HCT116 (cell line): Measurements from ENCODE around the gene SPIRE1. TPM values are rescaled to one million over a fixed set of nuclear protein-coding genes. Genes with fewer than 3 reads are reported as not detected.

ENCODE experiments used
- ATAC-seq: fragments of 200-7000 bp; cut with Tn5 transposase; 2 replicates; pipeline ENCODE4 v1.9.1; 2020; ENCODE audit warnings: mild to moderate bottlenecking, moderate library complexity
- BruUV-seq: library from RNA; stranded (reverse); fragments of 400-500 nt; replicated peaks from 2 replicates; lab custom pipeline; 2021; lab: Mats Ljungman, UMichigan
- CTCF ChIA-PET: fragments of 300-600 bp; sonication (Branson Sonifier 250); formaldehyde crosslinking; loops from one replicate; lab custom pipeline; 2021; ENCODE audit warnings: antibody characterized with exemption; lab: Charles Lee
- POLR2A ChIA-PET: fragments of 300-600, 350-600 bp; sonication (Branson Sonifier 250); formaldehyde crosslinking; loops from one replicate; lab custom pipeline; 2021; ENCODE audit warnings: antibody characterized with exemption; lab: Charles Lee
- RAD21 ChIA-PET, 2 experiments: fragments of 300-600 bp; sonication (Branson Sonifier 250); formaldehyde crosslinking; loops; one replicate each; lab custom pipeline; 2023; ENCODE audit warnings: low total read pairs in 2 of 2; ENCODE audit not compliant: uncharacterized antibody in 2 of 2, unreplicated experiment in 2 of 2, low non-redundant PET in 1 of 2; lab: Charles Lee
- DNase-seq: peaks from one replicate; pipeline ENCODE4 v3.0.0-alpha.2; 2010; ENCODE audit warnings: low read depth, low spot score
- H2AFZ ChIP-seq: fragments of 200-600 bp; shearing (Covaris generic), sonication (generic); 2 replicates; pipeline ENCODE4 v1.6.1; 2017; ENCODE audit warnings: low read depth, mixed run types, mixed read lengths, antibody characterized with exemption, low read length; ENCODE audit not compliant: poor library complexity, severe bottlenecking
- H3K27ac ChIP-seq: 2 replicates; pipeline ENCODE4 v1.5.1; 2012; ENCODE audit warnings: low read depth, low read length
- H3K27me3 ChIP-seq: fragments of 200-600 bp; sonication (generic); 2 replicates; pipeline ENCODE4 v1.6.1; 2016; ENCODE audit warnings: mixed run types, low read length, mixed read lengths; ENCODE audit not compliant: insufficient read depth
- H3K36me3 ChIP-seq, 2 experiments: fragments of 200-500 bp in 1 of 2; fragments of 200-600 bp in 1 of 2; sonication (Bioruptor generic) in 1 of 2; sonication (generic) in 1 of 2; 2 replicates each; pipeline versions ENCODE4 v1.5.1 to v1.6.1; 2014 to 2016; ENCODE audit warnings: low read length in 2 of 2, inconsistent platforms in 1 of 2, mixed read lengths in 1 of 2, mixed run types in 1 of 2; ENCODE audit not compliant: insufficient read depth in 2 of 2, control insufficient read depth in 1 of 2
- H3K4me1 ChIP-seq, 2 experiments: fragments of 200-600 bp in 1 of 2; sonication (generic) in 1 of 2; 2 replicates each; pipeline versions ENCODE4 v1.5.1 to v1.6.1; 2012 to 2017; ENCODE audit warnings: low read length in 2 of 2, inconsistent platforms in 1 of 2, mild to moderate bottlenecking in 1 of 2, mixed read lengths in 1 of 2, mixed run types in 1 of 2, moderate library complexity in 1 of 2; ENCODE audit not compliant: insufficient read depth in 2 of 2, control insufficient read depth in 1 of 2
- H3K4me2 ChIP-seq: fragments of 200-600 bp; sonication (generic); 2 replicates; pipeline ENCODE4 v1.6.1; 2017; ENCODE audit warnings: mixed run types, low read length, mixed read lengths
- H3K4me3 ChIP-seq, 2 experiments: fragments of 200-600 bp in 1 of 2; sonication (generic) in 1 of 2; replicated peaks in 1 of 2; 2 replicates each; pipeline ENCODE4 v1.5.1; 2011 to 2016; ENCODE audit warnings: low read length in 2 of 2, control low read depth in 1 of 2, low read depth in 1 of 2, mild to moderate bottlenecking in 1 of 2, mixed read lengths in 1 of 2, mixed run types in 1 of 2
- H3K79me2 ChIP-seq: fragments of 200-600 bp; sonication (generic); 2 replicates; pipeline ENCODE4 v1.6.1; 2017; ENCODE audit warnings: mild to moderate bottlenecking, mixed run types, low read length, moderate library complexity, mixed read lengths; ENCODE audit not compliant: insufficient read depth
- H3K9ac ChIP-seq: fragments of 200-600 bp; sonication (generic); 2 replicates; pipeline ENCODE4 v1.6.1; 2016; ENCODE audit warnings: low read length, mixed read lengths
- H3K9me2 ChIP-seq: fragments of 200-600 bp; sonication (generic), shearing (Covaris generic); 2 replicates; pipeline ENCODE4 v1.6.1; 2017; ENCODE audit warnings: mixed run types, mild to moderate bottlenecking, moderate library complexity; ENCODE audit not compliant: insufficient read depth
- H3K9me3 ChIP-seq, 2 experiments: fragments of 200-500 bp in 1 of 2; fragments of 200-600 bp in 1 of 2; sonication (Bioruptor generic) in 1 of 2; sonication (generic) in 1 of 2; 2 replicates each; pipeline ENCODE4 v1.6.1; 2014 to 2017; ENCODE audit warnings: low read length in 2 of 2, mixed read lengths in 2 of 2, inconsistent platforms in 1 of 2, low read depth in 1 of 2, mild to moderate bottlenecking in 1 of 2, mixed run types in 1 of 2, moderate library complexity in 1 of 2; ENCODE audit not compliant: control insufficient read depth in 1 of 2, insufficient read depth in 1 of 2
- H4K20me1 ChIP-seq: fragments of 200-600 bp; sonication (generic), shearing (Covaris generic); 2 replicates; pipeline ENCODE4 v1.6.1; 2017; ENCODE audit warnings: mixed run types, mild to moderate bottlenecking, moderate library complexity; ENCODE audit not compliant: insufficient read depth
- ATF3 ChIP-seq: IDR thresholded peaks from 2 replicates; pipeline ENCODE4 v1.6.1; 2012
- CEBPB ChIP-seq: IDR thresholded peaks from 2 replicates; pipeline ENCODE4 v1.6.1; 2012; ENCODE audit warnings: low read depth
- CTCF ChIP-seq, 3 experiments: fragments of 200-600 bp in 1 of 3; sonication (generic) in 1 of 3; IDR thresholded peaks in 2 of 3; conservative IDR thresholded peaks in 1 of 3; 2 replicates each; pipeline ENCODE4 v1.5.1; 2012 to 2017; ENCODE audit warnings: low read depth in 2 of 3, low read length in 2 of 3, antibody characterized with exemption in 1 of 3, borderline replicate concordance in 1 of 3, control low read depth in 1 of 3, mild to moderate bottlenecking in 1 of 3, mixed read lengths in 1 of 3, mixed run types in 1 of 3, moderate library complexity in 1 of 3; ENCODE audit not compliant: insufficient read depth in 1 of 3
- EGR1 ChIP-seq: IDR thresholded peaks from 2 replicates; pipeline ENCODE4 v1.6.1; 2012; ENCODE audit warnings: low read depth
- ELF1 ChIP-seq: IDR thresholded peaks from 2 replicates; pipeline ENCODE4 v1.6.1; 2012; ENCODE audit warnings: low read depth, borderline replicate concordance
- EZH2 ChIP-seq: fragments of 200-600 bp; sonication (generic); IDR thresholded peaks from 2 replicates; pipeline ENCODE4 v1.6.1; 2017; ENCODE audit warnings: antibody characterized with exemption, mixed run types
- EZH2phosphoT487 ChIP-seq: fragments of 200-600 bp; IDR thresholded peaks from 2 replicates; pipeline ENCODE4 v1.6.1; 2018; ENCODE audit warnings: antibody characterized with exemption, borderline replicate concordance
- FOSL1 ChIP-seq: IDR thresholded peaks from 2 replicates; pipeline ENCODE4 v1.6.1; 2012; ENCODE audit warnings: low read depth
- JUND ChIP-seq: IDR thresholded peaks from 2 replicates; pipeline ENCODE4 v1.6.1; 2012
- MAX ChIP-seq: IDR thresholded peaks from 2 replicates; pipeline ENCODE4 v1.6.1; 2012
- POLR2A ChIP-seq: IDR thresholded peaks from 2 replicates; pipeline ENCODE4 v1.7.0; 2011; ENCODE audit warnings: borderline replicate concordance; ENCODE audit not compliant: insufficient read depth, insufficient read length; ENCODE audit errors: extremely low read depth
- POLR2AphosphoS5 ChIP-seq: IDR thresholded peaks from 2 replicates; pipeline ENCODE4 v1.6.1; 2011; ENCODE audit warnings: mild to moderate bottlenecking, low read depth, low read length, moderate library complexity
- RAD21 ChIP-seq: IDR thresholded peaks from 2 replicates; pipeline ENCODE4 v1.6.1; 2012; ENCODE audit warnings: low read depth, mild to moderate bottlenecking
- SIN3A ChIP-seq: IDR thresholded peaks from 2 replicates; pipeline ENCODE4 v1.6.1; 2012; ENCODE audit warnings: low read depth
- SRF ChIP-seq: IDR thresholded peaks from 2 replicates; pipeline ENCODE4 v1.6.1; 2012; ENCODE audit warnings: low read depth
- TCF7L2 ChIP-seq: IDR thresholded peaks from 2 replicates; pipeline ENCODE4 v1.7.0; 2011; ENCODE audit warnings: borderline replicate concordance, inconsistent platforms; ENCODE audit not compliant: insufficient read depth, insufficient read length; ENCODE audit errors: extremely low read depth
- YY1 ChIP-seq: IDR thresholded peaks from 2 replicates; pipeline ENCODE4 v1.6.1; 2011; ENCODE audit warnings: low read length, low read depth, moderate library complexity, mild to moderate bottlenecking; ENCODE audit not compliant: insufficient replicate concordance; ENCODE audit errors: extremely low read depth
- ZBTB33 ChIP-seq: IDR thresholded peaks from 2 replicates; pipeline ENCODE4 v1.6.1; 2011; ENCODE audit warnings: mild to moderate bottlenecking, low read length, moderate library complexity; ENCODE audit not compliant: insufficient replicate concordance; ENCODE audit errors: extremely low read depth
- ZFX ChIP-seq: fragments of 450-650 bp; IDR thresholded peaks from 2 replicates; pipeline ENCODE4 v1.6.1; 2017
- intact Hi-C: fragments of 100-400 bp; cut with micrococcal nuclease; formaldehyde crosslinking; loops from 2 replicates; pipeline ENCODE4 v1.10.0; 2022
- total RNA-seq: library from RNA; stranded (reverse); gene quantifications from one replicate; pipeline ENCODE4 v1.2.1, GENCODE V29; 2021; ENCODE audit not compliant: unreplicated experiment

SPIRE1 gene
- total RNA-seq, 1 experiment from 2014 or later: 26.6 TPM

- ChIA-PET POLR2A (interaction anchor here (0.9 kb wide), 1 partner anchor 253 kb away, joined by 3 read pairs; no protein-coding TSS in a partner anchor), CTCF (no interaction called here), RAD21 (no interaction called here)
- H3K9me2 ChIP-seq: no peaks in the 10 kb centered on the region
- DNase-seq (no peak), ATAC-seq (no peak)
- H3K36me3 ChIP-seq: no peaks in the 10 kb centered on the region
- H3K4me2 ChIP-seq: no peak overlapping the region
- H3K27me3 ChIP-seq: peaks cover 17% of the 10 kb centered on the region; the same call in 1 of the 2 replicates
- BruUV-seq: no TSS peak
- TF ChIP-seq FOSL1 (no peak), EZH2phosphoT487 (no peak), MAX (no peak), ELF1 (no peak), ZFX (no peak), TCF7L2 (no peak), EZH2 (no peak), CEBPB (no peak), SRF (no peak), CTCF (IDR thresholded peaks at IDR 0.05 in 2 of 3, conservative IDR thresholded peaks at IDR 0.05 in 1 of 3; ENCODE audit: borderline replicate concordance in 1 of 3, insufficient read depth in 1 of 3, low read depth in 2 of 3, low read length in 2 of 3) (no peak), EGR1 (no peak), ATF3 (no peak), JUND (no peak), POLR2A (no peak), SIN3A (no peak), ZBTB33 (no peak), POLR2AphosphoS5 (no peak), YY1 (no peak), RAD21 (no peak)
- intact Hi-C loops: no loop called here
- H3K4me3 ChIP-seq: no peak overlapping the region
- no peak overlapping the region for H3K9ac ChIP-seq
- peaks cover 9 to 22% of the 10 kb centered on the region in 2 experiments for H3K4me1 ChIP-seq
- H4K20me1 ChIP-seq: no peaks in the 10 kb centered on the region
- H3K27ac ChIP-seq: no peak overlapping the region
- H3K9me3 ChIP-seq: no peaks in the 10 kb centered on the region
- no peak overlapping the region for H2AFZ ChIP-seq
- H3K79me2 ChIP-seq: no peaks in the 10 kb centered on the region
Observed at GRCh38 chr18:12401881-12402280, 256.0 kb downstream of the SPIRE1 start.
